Body of pancreas (tissue), 4 donors: ENCODE data around the gene KNDC1. TPM values are rescaled to one million over a fixed set of nuclear protein-coding genes. Genes with fewer than 3 reads are reported as not detected.

Experiments
- ATAC-seq: fragments of 150-250 bp; one replicate; pipeline ENCODE4 v1.9.1; 2016
- DNase-seq, 4 donors: peaks; one replicate each; pipeline ENCODE4 v3.0.0-alpha.2; 2019
- H3K27ac ChIP-seq, 4 donors: fragments of 200-600 bp; sonication (generic); 1 replicate in 3 of 4; 2 replicates in 1 of 4; pipeline versions ENCODE4 v1.5.1 to v1.6.1; 2016 to 2019; ENCODE audit warnings: mild to moderate bottlenecking in 1 of 4, mixed read lengths in 1 of 4, moderate library complexity in 1 of 4
- H3K27me3 ChIP-seq, 2 donors: fragments of 200-600 bp; sonication (generic); one replicate each; pipeline ENCODE4 v1.6.0; 2016; ENCODE audit warnings: mild to moderate bottlenecking in 1 of 2
- H3K36me3 ChIP-seq, 2 donors: fragments of 200-600 bp; sonication (generic); replicated peaks in 1 of 2; 2 replicates each; pipeline ENCODE4 v1.5.1; 2016; ENCODE audit warnings: low read depth in 2 of 2; ENCODE audit not compliant: insufficient read depth in 1 of 2
- H3K4me1 ChIP-seq: fragments of 200-600 bp; sonication (generic); one replicate; pipeline ENCODE4 v1.6.0; 2016
- H3K4me3 ChIP-seq, 2 donors: fragments of 200-600 bp; sonication (generic); 1 replicate in 1 of 2; 2 replicates in 1 of 2; pipeline ENCODE4 v1.5.1; 2016 to 2019
- H3K9me3 ChIP-seq, 3 donors: fragments of 200-600 bp; sonication (generic); 1 replicate in 2 of 3; 2 replicates in 1 of 3; pipeline ENCODE4 v1.5.1; 2016
- CTCF ChIP-seq, 7 experiments: fragments of 450-650 bp in 4 of 7; fragments of 200-600 bp in 3 of 7; sonication (generic) in 3 of 7; IDR thresholded peaks; one replicate each; pipeline ENCODE4 v1.5.1; 2016 to 2019; ENCODE audit warnings: antibody characterized with exemption in 7 of 7
- POLR2A ChIP-seq, 3 donors: fragments of 450-650 bp; IDR thresholded peaks; one replicate each; pipeline ENCODE4 v1.6.1; 2016; ENCODE audit warnings: antibody characterized with exemption in 3 of 3, mild to moderate bottlenecking in 2 of 3
- WGBS, 2 donors: methylation state at CpG; one replicate each; pipeline ENCODE4 v1.1.5; 2017; 5-methylcytosine and 5-hydroxymethylcytosine counted together
- intact Hi-C: fragments of 100-400 bp; cut with DNase I; formaldehyde crosslinking; loops from one replicate; pipeline ENCODE4 v1.15.1; 2023
- total RNA-seq, 2 donors: library from RNA; depleted of rRNA; stranded (reverse); fragments of >200 nt; gene quantifications; one replicate each; pipeline ENCODE4 v1.1.0, GENCODE V29; 2016

The KNDC1 gene
- total RNA-seq, 2 donors from 2014 or later: 0.52 to 3.3 TPM

- WGBS, 2 donors: 12 to 46% methylated on average over 14 to 17 of the region's 17 CpGs
- no peaks in the 10 kb centered on the region for H3K9me3 ChIP-seq
- no peaks in the 10 kb centered on the region for H3K4me1 ChIP-seq
- no peak overlapping the region for H3K27ac ChIP-seq
- intact Hi-C loops: no loop called here
- ATAC-seq (no peak), DNase-seq (peak in 1 of 4 donors; percentile 5)
- no peaks in the 10 kb centered on the region for H3K36me3 ChIP-seq
- TF ChIP-seq CTCF (IDR thresholded peaks at IDR 0.05) (no peak), POLR2A (IDR thresholded peaks at IDR 0.05) (no peak)
- peaks cover 0 to 9% of the 10 kb centered on the region in 2 donors for H3K27me3 ChIP-seq
- no peak overlapping the region for H3K4me3 ChIP-seq
Measured at GRCh38 chr10:133139551-133140065, 20.4 kb upstream of the KNDC1 start.

- Histone ChIP-seq H3K27me3 (peaks cover 0 to 9% of the 10 kb centered on the region in 2 donors), H3K4me1 (no peaks in the 10 kb centered on the region), H3K4me3 (no peak overlapping the region), H3K9me3 (no peaks in the 10 kb centered on the region), H3K36me3 (no peaks in the 10 kb centered on the region), H3K27ac (no peak overlapping the region)
- DNase-seq (peak in 1 of 4 donors; percentile 9), ATAC-seq (no peak)
- TF ChIP-seq POLR2A (IDR thresholded peaks at IDR 0.05) (no peak), CTCF (IDR thresholded peaks at IDR 0.05) (no peak)
- 49 to 67% methylated on average over 13 to 22 of the region's 26 CpGs for WGBS, 2 donors
- intact Hi-C loops: no loop called here
Measured at GRCh38 chr10:133140417-133141143, 19.4 kb upstream of the KNDC1 start.

- no peak overlapping the region for H3K4me3 ChIP-seq
- no peak overlapping the region for H3K27ac ChIP-seq
- no peaks in the 10 kb centered on the region for H3K36me3 ChIP-seq
- H3K9me3 ChIP-seq: no peaks in the 10 kb centered on the region
- no peaks in the 10 kb centered on the region for H3K4me1 ChIP-seq
- peaks cover 0 to 9% of the 10 kb centered on the region in 2 donors for H3K27me3 ChIP-seq
- ATAC-seq: no peak
- intact Hi-C loops: no loop called here
- WGBS, 2 donors: 33 to 74% methylated on average over 3 to 22 of the region's 28 CpGs
- no peak for DNase-seq
- TF ChIP-seq CTCF (IDR thresholded peaks at IDR 0.05): no peak
- no peak for TF ChIP-seq POLR2A (IDR thresholded peaks at IDR 0.05)
Measured at GRCh38 chr10:133141144-133141957, 18.7 kb upstream of the KNDC1 start.

- Histone ChIP-seq H3K4me3 (no peak overlapping the region), H3K36me3 (no peaks in the 10 kb centered on the region), H3K9me3 (no peaks in the 10 kb centered on the region), H3K27me3 (peaks cover 0 to 9% of the 10 kb centered on the region in 2 donors), H3K27ac (no peak overlapping the region), H3K4me1 (no peaks in the 10 kb centered on the region)
- no peak for ATAC-seq
- peak in 1 of 4 donors; percentile 5 for DNase-seq
- WGBS, 2 donors: 51 to 79% methylated on average over 13 to 27 of the region's 27 CpGs
- TF ChIP-seq POLR2A (IDR thresholded peaks at IDR 0.05) (no peak), CTCF (IDR thresholded peaks at IDR 0.05) (no peak)
- intact Hi-C loops: no loop called here
Measured at GRCh38 chr10:133141958-133142340, 18.1 kb upstream of the KNDC1 start.
